Neural progenitor cell (in vitro differentiated cells): Measurements from ENCODE around the gene SNX32. TPM values are rescaled to one million over a fixed set of nuclear protein-coding genes. Genes with fewer than 3 reads are reported as not detected.

Source experiments
- DNase-seq: peaks from one replicate; pipeline ENCODE4 v3.0.0-alpha.2; 2016; ENCODE audit warnings: low spot score
- H2AFZ ChIP-seq: fragments of 200-600 bp; sonication (generic); replicated peaks from 2 replicates; pipeline ENCODE4 v1.6.1; 2016; ENCODE audit warnings: antibody characterized with exemption
- H3F3A ChIP-seq: fragments of 200-600 bp; sonication (generic); 2 replicates; pipeline ENCODE4 v1.6.1; 2016; ENCODE audit warnings: antibody characterized with exemption, low read depth
- H3K27ac ChIP-seq: fragments of 200-600 bp; sonication (generic); 2 replicates; pipeline ENCODE4 v1.5.1; 2016; ENCODE audit warnings: mild to moderate bottlenecking
- H3K27me3 ChIP-seq: fragments of 200-600 bp; sonication (generic); 2 replicates; pipeline ENCODE4 v1.6.1; 2016; ENCODE audit warnings: mild to moderate bottlenecking, moderate library complexity
- H3K36me3 ChIP-seq: fragments of 200-600 bp; sonication (generic); 2 replicates; pipeline ENCODE4 v1.5.1; 2016
- H3K4me1 ChIP-seq: fragments of 200-600 bp; sonication (generic); 2 replicates; pipeline ENCODE4 v1.6.1; 2016; ENCODE audit warnings: mixed run types
- H3K4me2 ChIP-seq: fragments of 200-600 bp; sonication (generic); 2 replicates; pipeline ENCODE4 v1.6.1; 2016
- H3K4me3 ChIP-seq: fragments of 200-600 bp; sonication (generic); 2 replicates; pipeline ENCODE4 v1.5.1; 2016
- H3K79me2 ChIP-seq: fragments of 200-600 bp; sonication (generic); 2 replicates; pipeline ENCODE4 v1.6.1; 2016; ENCODE audit warnings: low read depth
- H3K9ac ChIP-seq: fragments of 200-600 bp; sonication (generic); 2 replicates; pipeline ENCODE4 v1.6.1; 2016
- H3K9me3 ChIP-seq: fragments of 200-600 bp; sonication (generic); 2 replicates; pipeline ENCODE4 v1.5.1; 2016; ENCODE audit warnings: low read depth
- H4K20me1 ChIP-seq: fragments of 200-600 bp; sonication (generic); 2 replicates; pipeline ENCODE4 v1.6.1; 2016; ENCODE audit warnings: low read depth
- H3K27ac Mint-ChIP-seq: 3 replicates; pipeline ENCODE4 v1.8.0; 2021; ENCODE audit warnings: mixed read lengths
- H3K27me3 Mint-ChIP-seq: 2 replicates; pipeline ENCODE4 v1.8.0; 2022; ENCODE audit warnings: low read depth, mild to moderate bottlenecking, inconsistent platforms, moderate library complexity, mixed read lengths; ENCODE audit not compliant: insufficient read depth
- H3K36me3 Mint-ChIP-seq: 3 replicates; pipeline ENCODE4 v1.8.0; 2021; ENCODE audit warnings: mixed read lengths
- H3K4me1 Mint-ChIP-seq: 3 replicates; pipeline ENCODE4 v1.8.0; 2021; ENCODE audit warnings: mixed read lengths
- H3K4me3 Mint-ChIP-seq: 3 replicates; pipeline ENCODE4 v1.8.0; 2021; ENCODE audit warnings: mild to moderate bottlenecking, moderate library complexity, mixed read lengths
- H3K9me3 Mint-ChIP-seq: 3 replicates; pipeline ENCODE4 v1.8.0; 2020; ENCODE audit warnings: mixed read lengths
- EZH2 ChIP-seq: fragments of 200-600 bp; sonication (generic); IDR thresholded peaks from 2 replicates; pipeline ENCODE4 v1.6.1; 2017; ENCODE audit warnings: antibody characterized with exemption, mild to moderate bottlenecking, moderate library complexity
- EZH2phosphoT487 ChIP-seq: fragments of 200-600 bp; sonication (generic); IDR thresholded peaks from 2 replicates; pipeline ENCODE4 v1.6.1; 2017; ENCODE audit warnings: antibody characterized with exemption
- total RNA-seq: library from RNA; depleted of rRNA; stranded (reverse); fragments of >200 nt; gene quantifications from 2 replicates; pipeline ENCODE4 v1.2.3, GENCODE V29; 2015; ENCODE audit warnings: low replicate concordance
- TF ChIP-seq, protein P1 (sequence below): fragments of 200-600 bp; sonication (generic); IDR thresholded peaks from 2 replicates; pipeline ENCODE4 v1.5.1; 2017; ENCODE audit warnings: antibody characterized with exemption, mild to moderate bottlenecking

SNX32 gene
- total RNA-seq, 1 donor from 2014 or later, result 1.4 TPM

DNA sequence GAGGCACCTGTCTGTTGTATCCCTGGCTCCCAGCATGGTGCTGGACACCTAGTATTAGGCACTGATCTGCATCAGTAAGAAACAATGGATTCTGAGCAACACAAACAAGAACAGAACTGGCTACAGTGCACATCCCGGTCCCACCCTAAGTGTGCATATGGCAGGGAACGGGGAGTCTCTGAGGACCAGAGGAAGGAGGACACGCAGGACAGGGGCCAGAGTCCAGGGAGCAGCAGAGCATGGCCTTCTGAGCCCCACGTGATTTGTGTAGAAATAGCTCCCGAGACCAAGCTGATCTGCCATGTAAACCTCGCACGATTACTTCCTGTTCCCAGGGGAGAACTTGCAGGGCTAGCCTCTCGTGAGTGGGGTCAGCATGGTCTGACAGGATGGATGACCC, 12.7 kb upstream of the SNX32 start:
- peak overlapping the region; percentile 66 for H3K27ac Mint-ChIP-seq
- no peak for DNase-seq
- H3K27ac ChIP-seq, result no peak overlapping the region
- H3K79me2 ChIP-seq, result no peaks in the 10 kb centered on the region
- H3K27me3 ChIP-seq, result peaks cover 16% of the 10 kb centered on the region
- H4K20me1 ChIP-seq, result no peaks in the 10 kb centered on the region
- no peak overlapping the region for H3K4me3 ChIP-seq
- no peaks in the 10 kb centered on the region for H3K36me3 ChIP-seq
- H3K9me3 ChIP-seq, result no peaks in the 10 kb centered on the region
- H3K9ac ChIP-seq, result no peak overlapping the region
- TF ChIP-seq EZH2phosphoT487 (no peak), EZH2 (no peak)
- TF ChIP-seq, protein P1, sequence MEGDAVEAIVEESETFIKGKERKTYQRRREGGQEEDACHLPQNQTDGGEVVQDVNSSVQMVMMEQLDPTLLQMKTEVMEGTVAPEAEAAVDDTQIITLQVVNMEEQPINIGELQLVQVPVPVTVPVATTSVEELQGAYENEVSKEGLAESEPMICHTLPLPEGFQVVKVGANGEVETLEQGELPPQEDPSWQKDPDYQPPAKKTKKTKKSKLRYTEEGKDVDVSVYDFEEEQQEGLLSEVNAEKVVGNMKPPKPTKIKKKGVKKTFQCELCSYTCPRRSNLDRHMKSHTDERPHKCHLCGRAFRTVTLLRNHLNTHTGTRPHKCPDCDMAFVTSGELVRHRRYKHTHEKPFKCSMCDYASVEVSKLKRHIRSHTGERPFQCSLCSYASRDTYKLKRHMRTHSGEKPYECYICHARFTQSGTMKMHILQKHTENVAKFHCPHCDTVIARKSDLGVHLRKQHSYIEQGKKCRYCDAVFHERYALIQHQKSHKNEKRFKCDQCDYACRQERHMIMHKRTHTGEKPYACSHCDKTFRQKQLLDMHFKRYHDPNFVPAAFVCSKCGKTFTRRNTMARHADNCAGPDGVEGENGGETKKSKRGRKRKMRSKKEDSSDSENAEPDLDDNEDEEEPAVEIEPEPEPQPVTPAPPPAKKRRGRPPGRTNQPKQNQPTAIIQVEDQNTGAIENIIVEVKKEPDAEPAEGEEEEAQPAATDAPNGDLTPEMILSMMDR, result no peak
- no peak overlapping the region for H3K4me2 ChIP-seq
- H3F3A ChIP-seq, result no peaks in the 10 kb centered on the region
- peaks cover 12% of the 10 kb centered on the region for H3K4me1 Mint-ChIP-seq
- H3K9me3 Mint-ChIP-seq, result no peaks in the 10 kb centered on the region
- H3K36me3 Mint-ChIP-seq, result peaks cover 4% of the 10 kb centered on the region
- no peak overlapping the region for H2AFZ ChIP-seq
- no peak overlapping the region for H3K4me3 Mint-ChIP-seq
- no peaks in the 10 kb centered on the region for H3K4me1 ChIP-seq
- H3K27me3 Mint-ChIP-seq, result peaks cover 6% of the 10 kb centered on the region

DNA sequence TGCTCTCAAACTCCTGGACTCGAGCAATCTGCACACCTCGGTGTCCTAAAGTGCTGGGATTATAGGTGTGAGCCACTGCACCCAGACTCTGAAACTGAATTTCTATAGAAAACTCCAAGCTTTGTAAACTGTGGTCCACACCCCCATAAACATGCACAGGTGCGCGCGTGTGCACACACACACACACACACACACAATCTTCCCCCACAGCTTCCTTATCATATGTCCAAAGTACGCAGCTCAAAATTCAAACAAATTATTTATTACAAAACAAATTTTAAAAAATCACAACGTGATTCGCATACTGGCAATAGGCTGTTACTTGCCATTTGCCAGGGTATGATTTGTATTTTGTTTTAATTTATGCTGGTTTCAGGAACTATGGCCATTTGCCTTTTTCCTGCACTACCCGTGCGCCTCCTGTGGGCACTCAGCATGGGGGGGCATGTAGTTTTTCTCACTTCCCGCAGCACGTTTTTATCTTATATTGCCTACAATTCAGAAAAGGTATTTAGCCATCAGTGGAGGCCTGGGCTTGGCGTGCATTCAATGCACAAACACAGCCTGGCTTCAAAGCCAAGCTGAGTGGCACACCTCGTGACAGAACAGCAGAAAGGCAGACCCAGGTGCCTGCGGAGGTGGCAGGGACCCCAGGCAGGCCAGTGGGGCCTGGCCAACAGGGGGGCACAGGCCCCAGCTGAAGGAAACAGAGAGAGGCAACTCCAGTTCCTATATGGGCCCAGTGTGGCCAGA, 10.8 kb upstream of the SNX32 start:
- no peak for DNase-seq
- Mint-ChIP-seq H3K9me3 (no peaks in the 10 kb centered on the region), H3K4me1 (peaks cover 3% of the 10 kb centered on the region), H3K4me3 (no peak overlapping the region), H3K27ac (no peak overlapping the region), H3K27me3 (peaks cover 6% of the 10 kb centered on the region), H3K36me3 (no peaks in the 10 kb centered on the region)
- no peak overlapping the region for H2AFZ ChIP-seq
- no peaks in the 10 kb centered on the region for H4K20me1 ChIP-seq
- no peaks in the 10 kb centered on the region for H3K27me3 ChIP-seq
- H3K27ac ChIP-seq, result no peak overlapping the region
- no peaks in the 10 kb centered on the region for H3K79me2 ChIP-seq
- H3K36me3 ChIP-seq, result no peaks in the 10 kb centered on the region
- no peak overlapping the region for H3K4me2 ChIP-seq
- H3K9ac ChIP-seq, result no peak overlapping the region
- H3K4me1 ChIP-seq, result no peaks in the 10 kb centered on the region
- no peaks in the 10 kb centered on the region for H3F3A ChIP-seq
- TF ChIP-seq EZH2 (no peak), EZH2phosphoT487 (no peak)
- TF ChIP-seq, protein P1, result no peak
- H3K4me3 ChIP-seq, result no peak overlapping the region
- no peaks in the 10 kb centered on the region for H3K9me3 ChIP-seq

DNA sequence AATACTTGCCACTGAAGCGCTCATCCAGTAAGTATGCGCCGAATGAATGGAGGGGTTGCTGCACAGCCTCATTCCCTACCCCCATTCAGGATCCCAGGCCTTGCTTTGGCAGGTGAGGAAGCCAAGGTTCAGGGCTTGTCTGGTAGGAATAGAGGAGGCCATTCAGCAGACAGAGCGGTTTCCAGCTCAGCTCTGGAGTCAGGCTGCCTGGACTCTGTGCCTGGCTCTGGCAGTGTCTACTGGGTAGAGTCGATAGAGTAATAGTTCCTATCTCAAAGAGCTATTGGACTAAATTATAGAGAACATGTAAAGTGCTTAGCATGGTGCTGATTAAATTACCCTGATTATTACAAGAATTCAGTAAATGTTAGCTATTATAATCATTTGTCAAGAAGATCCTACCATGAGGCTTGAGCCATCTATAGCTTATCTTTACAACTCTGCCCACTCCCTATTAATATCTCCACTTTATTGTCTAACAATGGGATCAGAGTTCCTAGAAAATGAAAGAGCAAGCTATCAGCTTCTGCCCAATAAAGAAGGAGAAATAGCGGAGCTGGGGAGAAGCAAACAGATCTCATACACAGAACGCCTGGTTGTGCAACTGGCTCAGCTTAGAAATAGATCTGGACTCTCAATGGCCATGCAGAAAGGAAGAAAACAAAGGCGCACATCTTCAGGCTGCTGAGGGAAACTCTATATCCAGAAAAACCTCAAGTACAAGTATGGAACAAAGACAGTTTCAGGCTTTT, 6.6 kb upstream of the SNX32 start:
- DNase-seq, result no peak
- Histone ChIP-seq H3K4me1 (no peaks in the 10 kb centered on the region), H3K27me3 (peaks cover 9% of the 10 kb centered on the region), H3K36me3 (no peaks in the 10 kb centered on the region), H3F3A (peaks cover 10% of the 10 kb centered on the region), H3K27ac (no peak overlapping the region), H3K9me3 (no peaks in the 10 kb centered on the region), H3K4me2 (no peak overlapping the region), H3K79me2 (no peaks in the 10 kb centered on the region), H4K20me1 (no peaks in the 10 kb centered on the region), H2AFZ (no peak overlapping the region), H3K4me3 (no peak overlapping the region), H3K9ac (no peak overlapping the region)
- no peak overlapping the region for H3K4me3 Mint-ChIP-seq
- no peak for TF ChIP-seq EZH2phosphoT487
- TF ChIP-seq EZH2, result no peak
- TF ChIP-seq, protein P1, result no peak
- no peak overlapping the region for H3K27ac Mint-ChIP-seq
- H3K9me3 Mint-ChIP-seq, result no peaks in the 10 kb centered on the region
- H3K4me1 Mint-ChIP-seq, result peaks cover 2% of the 10 kb centered on the region
- H3K27me3 Mint-ChIP-seq, result peaks cover 11% of the 10 kb centered on the region
- no peaks in the 10 kb centered on the region for H3K36me3 Mint-ChIP-seq
